ENCODE measurements around the gene FZD4. TPM values are rescaled to one million over a fixed set of nuclear protein-coding genes. Genes with fewer than 3 reads are reported as not detected.

The FZD4 gene
- total RNA-seq, 1 experiment from 2014 or later = 1.8 TPM

DNA sequence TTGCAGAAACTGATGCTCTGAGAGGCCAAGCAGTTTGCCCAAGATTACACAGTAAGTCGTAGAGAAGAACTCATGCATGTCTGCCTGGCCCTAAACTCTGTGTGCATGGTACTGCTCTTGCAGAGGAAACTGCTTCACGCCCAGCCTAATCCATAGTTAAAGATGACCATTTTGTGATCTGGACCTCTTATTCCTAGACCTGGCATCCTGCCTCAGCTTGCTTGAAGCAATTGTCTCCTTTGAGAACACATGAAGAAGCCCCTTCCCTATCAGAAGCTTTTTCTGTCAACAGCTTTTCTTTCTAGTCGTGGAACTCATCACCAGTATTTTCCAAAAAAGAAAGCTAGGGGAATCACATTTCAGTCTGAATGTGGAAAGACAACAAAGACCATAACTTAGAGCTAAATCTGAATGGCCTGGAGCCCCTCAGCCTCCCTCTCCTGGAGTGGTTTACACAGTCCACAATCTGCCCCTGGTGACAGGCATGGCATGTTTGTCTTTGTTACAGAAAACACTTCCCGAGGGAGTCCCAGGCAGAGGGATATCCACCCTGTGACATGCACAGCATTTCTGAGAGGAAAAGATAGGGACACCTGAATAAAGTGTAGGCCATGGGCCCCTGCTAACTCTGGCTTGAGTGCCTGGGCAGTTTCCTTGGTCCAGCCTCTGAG lies 2.9 kb upstream of the FZD4 start:
- H3K4me1 ChIP-seq (ENCODE audit: low read length) = peaks cover 29% of the 10 kb centered on the region
- no peak overlapping the region for H3K27ac ChIP-seq (ENCODE audit: low read length)
- H3K9me2 ChIP-seq (replicated peaks; ENCODE audit: insufficient read depth, low read length) = no peaks in the 10 kb centered on the region
- H3K79me2 ChIP-seq (ENCODE audit: low read length) = no peaks in the 10 kb centered on the region
- H3K9ac ChIP-seq (ENCODE audit: low read length) = no peak overlapping the region
- H3K4me2 ChIP-seq (ENCODE audit: low read depth, low read length, poor library complexity, severe bottlenecking) = no peak overlapping the region
- no peaks in the 10 kb centered on the region for H3K36me3 ChIP-seq (ENCODE audit: insufficient read depth, low read length)
- DNase-seq = peak; percentile 49
- no peaks in the 10 kb centered on the region for H3K9me3 ChIP-seq (ENCODE audit: low read length)
- no peaks in the 10 kb centered on the region for H4K20me1 ChIP-seq (ENCODE audit: insufficient read depth, low read depth, low read length)
- no peaks in the 10 kb centered on the region for H3K27me3 ChIP-seq (ENCODE audit: low read length)
- H2AFZ ChIP-seq (ENCODE audit: low read length) = no peak overlapping the region
- H3K4me3 ChIP-seq (ENCODE audit: low read length) = no peak overlapping the region

DNA sequence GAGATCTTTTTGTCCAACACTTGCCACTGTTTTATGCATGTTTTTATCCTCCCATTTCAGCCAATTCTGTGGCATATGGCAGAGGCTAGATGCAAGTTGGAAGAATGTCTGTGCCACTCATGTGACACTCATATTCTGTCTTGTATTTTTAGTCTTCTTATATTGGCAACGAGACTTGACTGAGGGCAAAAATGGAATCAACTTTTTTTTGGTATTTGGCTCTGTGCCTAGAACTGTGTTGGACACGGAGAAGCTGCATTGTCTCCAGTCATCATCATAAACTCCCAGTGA lies 1.7 kb upstream of the FZD4 start:
- Histone ChIP-seq H3K36me3 (ENCODE audit: insufficient read depth, low read length) (no peaks in the 10 kb centered on the region), H3K27me3 (ENCODE audit: low read length) (no peaks in the 10 kb centered on the region), H3K4me2 (ENCODE audit: low read depth, low read length, poor library complexity, severe bottlenecking) (peak overlapping the region; percentile 91), H4K20me1 (ENCODE audit: insufficient read depth, low read depth, low read length) (no peaks in the 10 kb centered on the region), H3K27ac (ENCODE audit: low read length) (no peak overlapping the region), H3K4me1 (ENCODE audit: low read length) (peaks cover 33% of the 10 kb centered on the region), H2AFZ (ENCODE audit: low read length) (no peak overlapping the region), H3K9me3 (ENCODE audit: low read length) (no peaks in the 10 kb centered on the region), H3K4me3 (ENCODE audit: low read length) (peak overlapping the region; percentile 69; the same call in 1 of the 2 replicates), H3K79me2 (ENCODE audit: low read length) (no peaks in the 10 kb centered on the region), H3K9ac (ENCODE audit: low read length) (no peak overlapping the region), H3K9me2 (replicated peaks; ENCODE audit: insufficient read depth, low read length) (no peaks in the 10 kb centered on the region)
- no peak for DNase-seq

DNA sequence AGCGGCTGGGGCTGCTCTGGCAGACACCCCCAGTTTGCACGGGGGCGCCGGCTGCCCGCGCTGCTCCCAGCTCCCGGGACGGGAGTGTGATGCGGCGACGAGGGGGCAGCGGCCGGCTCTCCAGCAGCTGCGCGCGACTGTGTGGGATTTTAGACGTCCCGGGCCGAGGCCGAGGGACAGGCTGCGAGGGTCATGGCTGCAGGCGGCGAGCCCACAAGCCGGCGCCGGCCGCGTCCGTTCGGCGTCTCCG lies 159 bp downstream of the FZD4 start:
- peaks cover 33% of the 10 kb centered on the region for H3K4me1 ChIP-seq (ENCODE audit: low read length)
- no peaks in the 10 kb centered on the region for H3K27me3 ChIP-seq (ENCODE audit: low read length)
- H3K4me2 ChIP-seq (ENCODE audit: low read depth, low read length, poor library complexity, severe bottlenecking) = peak overlapping the region; percentile 54
- H4K20me1 ChIP-seq (ENCODE audit: insufficient read depth, low read depth, low read length) = no peaks in the 10 kb centered on the region
- H3K79me2 ChIP-seq (ENCODE audit: low read length) = no peaks in the 10 kb centered on the region
- no peak overlapping the region for H3K27ac ChIP-seq (ENCODE audit: low read length)
- H2AFZ ChIP-seq (ENCODE audit: low read length) = no peak overlapping the region
- no peak for DNase-seq
- peak overlapping the region; percentile 50 for H3K4me3 ChIP-seq (ENCODE audit: low read length)
- H3K9me2 ChIP-seq (replicated peaks; ENCODE audit: insufficient read depth, low read length) = no peaks in the 10 kb centered on the region
- no peaks in the 10 kb centered on the region for H3K9me3 ChIP-seq (ENCODE audit: low read length)
- peak overlapping the region; percentile 34 for H3K9ac ChIP-seq (ENCODE audit: low read length)
- no peaks in the 10 kb centered on the region for H3K36me3 ChIP-seq (ENCODE audit: insufficient read depth, low read length)

- no peaks in the 10 kb centered on the region for H3K27me3 ChIP-seq (ENCODE audit: low read length)
- peak overlapping the region; percentile 34 for H3K9ac ChIP-seq (ENCODE audit: low read length)
- peak overlapping the region; percentile 50 for H3K4me3 ChIP-seq (ENCODE audit: low read length)
- no peaks in the 10 kb centered on the region for H3K9me2 ChIP-seq (replicated peaks; ENCODE audit: insufficient read depth, low read length)
- no peak for DNase-seq
- H3K79me2 ChIP-seq (ENCODE audit: low read length) = no peaks in the 10 kb centered on the region
- H4K20me1 ChIP-seq (ENCODE audit: insufficient read depth, low read depth, low read length) = no peaks in the 10 kb centered on the region
- no peak overlapping the region for H3K27ac ChIP-seq (ENCODE audit: low read length)
- no peak overlapping the region for H2AFZ ChIP-seq (ENCODE audit: low read length)
- no peaks in the 10 kb centered on the region for H3K9me3 ChIP-seq (ENCODE audit: low read length)
- no peaks in the 10 kb centered on the region for H3K36me3 ChIP-seq (ENCODE audit: insufficient read depth, low read length)
- peaks cover 33% of the 10 kb centered on the region for H3K4me1 ChIP-seq (ENCODE audit: low read length)
- peak overlapping the region; percentile 54 for H3K4me2 ChIP-seq (ENCODE audit: low read depth, low read length, poor library complexity, severe bottlenecking)
Observed at GRCh38 chr11:86954269-86955110, 705 bp downstream of the FZD4 start.

- H3K4me1 ChIP-seq (ENCODE audit: low read length) = peaks cover 26% of the 10 kb centered on the region
- no peaks in the 10 kb centered on the region for H3K9me3 ChIP-seq (ENCODE audit: low read length)
- H2AFZ ChIP-seq (ENCODE audit: low read length) = no peak overlapping the region
- no peak for DNase-seq
- no peaks in the 10 kb centered on the region for H3K27me3 ChIP-seq (ENCODE audit: low read length)
- H3K36me3 ChIP-seq (ENCODE audit: insufficient read depth, low read length) = no peaks in the 10 kb centered on the region
- no peak overlapping the region for H3K27ac ChIP-seq (ENCODE audit: low read length)
- H3K9me2 ChIP-seq (replicated peaks; ENCODE audit: insufficient read depth, low read length) = no peaks in the 10 kb centered on the region
- no peak overlapping the region for H3K9ac ChIP-seq (ENCODE audit: low read length)
- H4K20me1 ChIP-seq (ENCODE audit: insufficient read depth, low read depth, low read length) = no peaks in the 10 kb centered on the region
- no peak overlapping the region for H3K4me2 ChIP-seq (ENCODE audit: low read depth, low read length, poor library complexity, severe bottlenecking)
- no peaks in the 10 kb centered on the region for H3K79me2 ChIP-seq (ENCODE audit: low read length)
- H3K4me3 ChIP-seq (ENCODE audit: low read length) = no peak overlapping the region
Observed at GRCh38 chr11:86952221-86952875, 2.8 kb downstream of the FZD4 start.

DNA sequence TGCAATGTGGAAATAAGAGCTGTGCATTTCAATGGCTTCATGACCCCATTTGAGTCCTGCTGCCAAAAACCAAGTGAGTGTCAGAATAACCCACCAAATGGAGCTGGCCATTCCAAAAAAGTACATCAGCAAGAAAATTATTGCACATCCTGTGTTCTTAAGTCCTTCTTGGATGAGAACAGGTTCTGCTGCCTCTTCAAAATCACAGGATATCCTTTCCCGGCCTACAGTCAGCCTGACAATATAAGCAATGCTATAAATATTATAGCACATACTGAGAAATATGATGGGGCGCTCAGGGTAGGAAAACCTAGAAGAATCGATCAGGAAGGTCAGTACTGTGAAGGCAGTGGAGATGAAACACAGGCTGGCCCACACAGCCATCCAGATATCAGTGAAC lies 3.5 kb downstream of the FZD4 start:
- DNase-seq = no peak
- H3K36me3 ChIP-seq (ENCODE audit: insufficient read depth, low read length) = no peaks in the 10 kb centered on the region
- no peak overlapping the region for H3K9ac ChIP-seq (ENCODE audit: low read length)
- H3K27ac ChIP-seq (ENCODE audit: low read length) = no peak overlapping the region
- no peak overlapping the region for H3K4me3 ChIP-seq (ENCODE audit: low read length)
- no peaks in the 10 kb centered on the region for H3K9me3 ChIP-seq (ENCODE audit: low read length)
- no peaks in the 10 kb centered on the region for H3K9me2 ChIP-seq (replicated peaks; ENCODE audit: insufficient read depth, low read length)
- H3K79me2 ChIP-seq (ENCODE audit: low read length) = no peaks in the 10 kb centered on the region
- no peak overlapping the region for H2AFZ ChIP-seq (ENCODE audit: low read length)
- no peaks in the 10 kb centered on the region for H4K20me1 ChIP-seq (ENCODE audit: insufficient read depth, low read depth, low read length)
- H3K4me2 ChIP-seq (ENCODE audit: low read depth, low read length, poor library complexity, severe bottlenecking) = no peak overlapping the region
- peaks cover 23% of the 10 kb centered on the region for H3K4me1 ChIP-seq (ENCODE audit: low read length)
- no peaks in the 10 kb centered on the region for H3K27me3 ChIP-seq (ENCODE audit: low read length)

GRCh38 chr11:86950661-86950995 lies 4.6 kb downstream of the FZD4 start:
- H3K79me2 ChIP-seq (ENCODE audit: low read length) = no peaks in the 10 kb centered on the region
- no peaks in the 10 kb centered on the region for H3K27me3 ChIP-seq (ENCODE audit: low read length)
- H3K27ac ChIP-seq (ENCODE audit: low read length) = no peak overlapping the region
- H4K20me1 ChIP-seq (ENCODE audit: insufficient read depth, low read depth, low read length) = no peaks in the 10 kb centered on the region
- H3K9me3 ChIP-seq (ENCODE audit: low read length) = no peaks in the 10 kb centered on the region
- no peak overlapping the region for H2AFZ ChIP-seq (ENCODE audit: low read length)
- no peak overlapping the region for H3K4me2 ChIP-seq (ENCODE audit: low read depth, low read length, poor library complexity, severe bottlenecking)
- no peak for DNase-seq
- H3K4me1 ChIP-seq (ENCODE audit: low read length) = peaks cover 16% of the 10 kb centered on the region
- no peaks in the 10 kb centered on the region for H3K36me3 ChIP-seq (ENCODE audit: insufficient read depth, low read length)
- no peak overlapping the region for H3K9ac ChIP-seq (ENCODE audit: low read length)
- no peak overlapping the region for H3K4me3 ChIP-seq (ENCODE audit: low read length)
- no peaks in the 10 kb centered on the region for H3K9me2 ChIP-seq (replicated peaks; ENCODE audit: insufficient read depth, low read length)

DNA sequence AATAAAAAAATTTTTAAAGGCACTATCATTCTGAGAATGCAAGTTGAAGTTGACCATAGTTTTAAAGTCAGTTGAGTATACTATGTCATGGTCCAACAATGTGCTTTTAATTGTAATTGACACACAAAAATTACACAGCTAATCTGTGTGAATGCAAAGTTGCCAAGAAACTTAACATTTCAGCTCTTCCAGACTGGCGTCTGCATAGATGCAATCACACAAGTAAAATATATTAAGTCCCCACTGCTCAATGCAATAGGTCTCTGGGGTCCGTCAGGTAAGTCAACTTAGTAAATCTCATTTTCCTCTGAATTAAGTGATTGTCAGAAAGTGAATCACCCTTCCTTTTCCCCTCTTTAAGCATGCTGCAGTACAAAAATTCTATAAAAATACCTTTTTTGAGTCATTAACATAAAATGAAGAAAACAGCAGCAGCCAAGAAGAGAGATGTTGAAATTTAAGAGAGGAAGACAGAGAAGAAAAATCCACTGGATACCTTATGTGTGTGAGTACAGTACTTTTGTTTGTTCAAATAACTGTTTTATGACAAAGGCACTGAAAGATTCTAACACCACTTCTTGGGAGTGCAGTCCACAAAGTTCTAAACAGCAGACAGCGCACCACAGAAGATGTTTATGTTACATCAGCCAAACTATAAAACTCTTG lies 5.1 kb downstream of the FZD4 start:
- Histone ChIP-seq H3K4me3 (ENCODE audit: low read length) (no peak overlapping the region), H3K9ac (ENCODE audit: low read length) (no peak overlapping the region), H3K9me3 (ENCODE audit: low read length) (no peaks in the 10 kb centered on the region), H3K9me2 (replicated peaks; ENCODE audit: insufficient read depth, low read length) (no peaks in the 10 kb centered on the region), H4K20me1 (ENCODE audit: insufficient read depth, low read depth, low read length) (no peaks in the 10 kb centered on the region), H3K36me3 (ENCODE audit: insufficient read depth, low read length) (no peaks in the 10 kb centered on the region), H3K4me1 (ENCODE audit: low read length) (peaks cover 16% of the 10 kb centered on the region), H3K79me2 (ENCODE audit: low read length) (no peaks in the 10 kb centered on the region), H3K4me2 (ENCODE audit: low read depth, low read length, poor library complexity, severe bottlenecking) (no peak overlapping the region), H2AFZ (ENCODE audit: low read length) (no peak overlapping the region), H3K27ac (ENCODE audit: low read length) (no peak overlapping the region), H3K27me3 (ENCODE audit: low read length) (no peaks in the 10 kb centered on the region)
- DNase-seq = no peak

Measured in Karpas-422 (cell line).